Right atrium auricular region (tissue), 2 donors: ENCODE data around the gene RUBCNL. TPM values are rescaled to one million over a fixed set of nuclear protein-coding genes. Genes with fewer than 3 reads are reported as not detected.
A peak's percentile ranks its signal among the peaks of the same experiment; 100 is the strongest.

Source experiments
- DNase-seq: peaks from one replicate; pipeline ENCODE4 v3.0.0-alpha.2; 2019; ENCODE audit warnings: low spot score
- H3K27ac ChIP-seq, 2 donors: fragments of 200-600 bp; sonication (generic); 1 replicate in 1 of 2; 2 replicates in 1 of 2; pipeline ENCODE4 v1.5.1; 2016 to 2019
- H3K27me3 ChIP-seq, 2 donors: fragments of 200-600 bp; sonication (generic); one replicate each; pipeline versions ENCODE4 v1.5.1 to v1.6.0; 2017 to 2019
- H3K36me3 ChIP-seq: fragments of 200-600 bp; sonication (generic); one replicate; pipeline ENCODE4 v1.5.1; 2016
- H3K4me1 ChIP-seq, 2 donors: fragments of 200-600 bp; sonication (generic); one replicate each; pipeline versions ENCODE4 v1.5.1 to v1.6.0; 2017 to 2019
- H3K4me3 ChIP-seq, 2 donors: fragments of 200-600 bp; sonication (generic); 1 replicate in 1 of 2; 2 replicates in 1 of 2; pipeline ENCODE4 v1.5.1; 2017 to 2019; ENCODE audit warnings: mild to moderate bottlenecking in 1 of 2, moderate library complexity in 1 of 2
- H3K9me3 ChIP-seq, 2 donors: fragments of 200-600 bp; sonication (generic); one replicate each; pipeline ENCODE4 v1.5.1; 2019
- total RNA-seq, 2 donors: library from RNA; depleted of rRNA; stranded (reverse); fragments of >200 nt; gene quantifications; one replicate each; pipeline ENCODE4 v1.1.0, GENCODE V29; 2016
- TF ChIP-seq, protein P1 (sequence below), 2 donors: fragments of 200-600 bp; sonication (generic); IDR thresholded peaks; one replicate each; pipeline ENCODE4 v1.5.1; 2019; ENCODE audit warnings: antibody characterized with exemption in 2 of 2

RUBCNL gene
- total RNA-seq, 2 donors from 2014 or later = 0.59 to 1.5 TPM

DNA sequence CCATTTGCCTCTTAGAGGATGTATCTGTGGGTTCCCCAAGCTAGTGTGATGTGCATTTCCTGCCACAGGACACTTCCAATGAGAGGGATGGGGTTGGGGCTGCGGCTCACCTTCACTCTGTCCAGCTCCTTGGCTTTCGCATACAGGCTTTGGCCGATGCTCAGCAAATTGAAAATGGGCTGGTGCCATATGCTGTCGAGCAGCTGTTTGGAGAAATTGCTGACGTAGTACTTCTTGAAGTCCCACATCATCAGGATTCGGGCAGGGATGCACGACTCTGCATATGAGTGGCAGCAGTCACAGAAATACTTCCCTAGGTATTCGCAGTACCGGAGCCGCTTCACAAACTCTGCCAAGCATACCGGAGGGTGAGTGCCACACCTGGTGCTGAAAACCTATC, 37.0 kb downstream of the RUBCNL start:
- Histone ChIP-seq H3K27me3 (no peaks in the 10 kb centered on the region), H3K27ac (no peak overlapping the region), H3K9me3 (no peaks in the 10 kb centered on the region), H3K36me3 (no peaks in the 10 kb centered on the region), H3K4me1 (no peaks in the 10 kb centered on the region), H3K4me3 (no peak overlapping the region)
- peak; percentile 53 for DNase-seq
- TF ChIP-seq, protein P1, sequence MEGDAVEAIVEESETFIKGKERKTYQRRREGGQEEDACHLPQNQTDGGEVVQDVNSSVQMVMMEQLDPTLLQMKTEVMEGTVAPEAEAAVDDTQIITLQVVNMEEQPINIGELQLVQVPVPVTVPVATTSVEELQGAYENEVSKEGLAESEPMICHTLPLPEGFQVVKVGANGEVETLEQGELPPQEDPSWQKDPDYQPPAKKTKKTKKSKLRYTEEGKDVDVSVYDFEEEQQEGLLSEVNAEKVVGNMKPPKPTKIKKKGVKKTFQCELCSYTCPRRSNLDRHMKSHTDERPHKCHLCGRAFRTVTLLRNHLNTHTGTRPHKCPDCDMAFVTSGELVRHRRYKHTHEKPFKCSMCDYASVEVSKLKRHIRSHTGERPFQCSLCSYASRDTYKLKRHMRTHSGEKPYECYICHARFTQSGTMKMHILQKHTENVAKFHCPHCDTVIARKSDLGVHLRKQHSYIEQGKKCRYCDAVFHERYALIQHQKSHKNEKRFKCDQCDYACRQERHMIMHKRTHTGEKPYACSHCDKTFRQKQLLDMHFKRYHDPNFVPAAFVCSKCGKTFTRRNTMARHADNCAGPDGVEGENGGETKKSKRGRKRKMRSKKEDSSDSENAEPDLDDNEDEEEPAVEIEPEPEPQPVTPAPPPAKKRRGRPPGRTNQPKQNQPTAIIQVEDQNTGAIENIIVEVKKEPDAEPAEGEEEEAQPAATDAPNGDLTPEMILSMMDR (IDR thresholded peaks at IDR 0.05) = no peak

DNA sequence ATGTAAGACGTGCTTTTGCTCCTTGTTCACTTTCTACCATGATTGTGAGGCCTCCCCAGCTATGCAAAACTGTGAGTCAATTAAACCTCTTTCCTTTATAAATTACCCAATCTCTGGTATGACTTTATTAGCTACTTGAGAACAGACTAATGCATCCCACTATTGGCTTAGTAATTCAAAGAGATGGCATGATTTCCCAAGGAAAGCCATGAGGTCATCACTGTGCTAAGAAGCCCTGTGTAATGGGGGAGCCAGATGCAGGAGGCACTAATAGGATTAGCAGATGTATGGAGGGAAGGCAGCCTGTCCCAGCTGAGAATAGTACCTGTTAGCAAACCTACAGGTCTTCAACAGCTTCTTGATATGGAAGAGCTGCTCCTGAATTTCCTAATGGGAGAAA, 38.1 kb downstream of the RUBCNL start:
- DNase-seq = no peak
- H3K4me3 ChIP-seq = no peak overlapping the region
- H3K27me3 ChIP-seq = no peaks in the 10 kb centered on the region
- H3K4me1 ChIP-seq = no peaks in the 10 kb centered on the region
- no peaks in the 10 kb centered on the region for H3K9me3 ChIP-seq
- TF ChIP-seq, protein P1 (IDR thresholded peaks at IDR 0.05) = no peak
- no peaks in the 10 kb centered on the region for H3K36me3 ChIP-seq
- H3K27ac ChIP-seq = no peak overlapping the region

DNA sequence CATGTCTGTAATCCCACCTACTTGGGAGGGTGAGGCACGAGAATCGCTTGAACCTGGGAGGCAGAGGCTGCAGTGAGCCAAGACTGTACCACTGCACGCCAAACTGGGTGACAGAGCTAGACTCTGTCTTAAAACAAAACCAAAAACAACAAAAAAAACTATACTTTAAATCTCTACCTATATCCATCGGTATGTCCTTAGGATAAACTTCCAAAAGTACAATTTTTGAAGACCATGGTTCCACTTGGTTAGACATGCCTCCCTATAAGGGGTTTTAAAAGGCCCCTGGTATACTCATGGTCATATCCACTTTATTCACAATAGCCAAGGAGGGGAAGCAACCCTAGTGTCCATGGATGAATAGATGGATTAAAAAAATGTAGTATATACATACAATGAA, 39.8 kb downstream of the RUBCNL start:
- DNase-seq = no peak
- H3K27ac ChIP-seq = no peak overlapping the region
- TF ChIP-seq, protein P1 (IDR thresholded peaks at IDR 0.05) = no peak
- no peaks in the 10 kb centered on the region for H3K27me3 ChIP-seq
- no peaks in the 10 kb centered on the region for H3K9me3 ChIP-seq
- H3K4me3 ChIP-seq = no peak overlapping the region
- no peaks in the 10 kb centered on the region for H3K4me1 ChIP-seq
- H3K36me3 ChIP-seq = no peaks in the 10 kb centered on the region

DNA sequence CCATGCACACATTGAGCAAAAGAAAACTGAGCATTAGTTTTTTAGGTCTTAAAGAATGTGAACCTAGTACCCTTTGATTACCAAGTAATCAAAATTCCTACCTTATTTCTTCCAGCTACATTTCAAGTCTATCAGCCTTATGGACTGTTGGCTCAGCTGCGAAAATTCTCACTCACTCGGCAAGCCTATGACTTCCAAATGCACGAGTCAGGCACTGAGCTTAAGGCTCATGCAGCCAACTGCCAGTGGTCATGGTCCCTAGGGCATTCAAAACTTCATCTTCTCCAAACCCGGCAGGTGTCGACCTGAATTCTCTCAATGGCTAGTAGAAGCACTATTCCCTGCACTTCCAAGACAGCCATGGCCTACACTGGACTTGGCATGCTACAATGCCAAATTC, 41.2 kb downstream of the RUBCNL start:
- H3K9me3 ChIP-seq = no peaks in the 10 kb centered on the region
- no peaks in the 10 kb centered on the region for H3K36me3 ChIP-seq
- no peaks in the 10 kb centered on the region for H3K27me3 ChIP-seq
- TF ChIP-seq, protein P1 (IDR thresholded peaks at IDR 0.05) = no peak
- no peak overlapping the region for H3K27ac ChIP-seq
- DNase-seq = peak; percentile 48
- H3K4me3 ChIP-seq = no peak overlapping the region
- H3K4me1 ChIP-seq = no peaks in the 10 kb centered on the region

DNA sequence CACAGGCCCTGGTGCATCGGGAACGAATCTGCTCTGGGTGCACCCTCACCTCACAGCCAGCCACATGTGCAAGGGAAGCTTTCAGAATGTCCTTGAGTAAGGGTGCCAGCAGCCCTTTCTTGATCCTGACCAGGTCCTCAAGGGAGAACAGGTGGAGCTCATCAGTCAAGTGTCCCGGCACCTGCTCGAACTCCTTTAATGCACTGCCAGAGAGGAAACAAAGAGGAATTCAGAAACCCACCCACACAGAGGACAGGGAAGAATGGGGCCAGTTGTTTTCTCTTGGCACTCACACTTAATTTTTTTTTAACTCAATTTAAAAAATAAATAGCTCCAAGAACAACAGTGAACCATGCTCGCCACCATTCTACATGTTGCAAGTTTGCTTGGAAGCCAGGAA, 41.7 kb downstream of the RUBCNL start:
- no peaks in the 10 kb centered on the region for H3K27me3 ChIP-seq
- H3K4me3 ChIP-seq = no peak overlapping the region
- H3K27ac ChIP-seq = no peak overlapping the region
- TF ChIP-seq, protein P1 (IDR thresholded peaks at IDR 0.05) = no peak
- peak; percentile 34 for DNase-seq
- H3K36me3 ChIP-seq = no peaks in the 10 kb centered on the region
- no peaks in the 10 kb centered on the region for H3K4me1 ChIP-seq
- no peaks in the 10 kb centered on the region for H3K9me3 ChIP-seq

DNA sequence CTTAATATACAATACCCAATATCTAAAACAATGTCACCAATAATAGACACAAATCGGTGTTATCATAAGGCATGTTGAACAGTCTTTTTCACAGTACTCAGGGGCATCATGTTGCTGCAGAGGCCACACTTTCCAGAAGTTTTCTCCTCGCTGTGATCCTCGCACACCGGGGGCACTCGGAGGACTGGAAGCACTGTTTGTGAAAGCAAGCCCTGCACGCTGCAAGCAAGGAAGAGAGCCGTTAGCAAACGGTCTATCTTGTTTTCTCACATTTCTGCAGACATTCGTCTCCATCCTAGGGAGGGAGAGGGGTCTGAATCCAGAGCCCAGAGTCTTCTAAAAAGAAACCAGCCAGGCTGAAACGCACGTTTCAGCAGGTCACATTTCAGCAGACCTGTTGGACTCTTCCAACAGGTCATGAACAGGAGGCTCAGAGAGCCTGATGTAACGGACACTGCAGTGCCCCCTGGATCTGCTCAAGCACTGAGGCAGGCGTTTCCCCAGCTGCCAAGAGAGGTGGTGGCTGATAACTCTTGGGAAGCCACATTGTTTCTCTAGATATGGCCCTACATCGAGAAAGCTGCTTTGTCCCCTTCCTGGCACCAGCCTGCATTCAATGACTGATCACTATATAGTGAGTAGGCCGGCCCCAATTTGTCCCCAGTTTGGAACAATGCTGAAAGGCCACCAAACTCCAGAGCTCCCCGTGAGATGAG, 43.6 kb downstream of the RUBCNL start:
- DNase-seq = peak; percentile 34
- Histone ChIP-seq H3K27me3 (no peaks in the 10 kb centered on the region), H3K4me1 (no peaks in the 10 kb centered on the region), H3K36me3 (no peaks in the 10 kb centered on the region), H3K27ac (no peak overlapping the region), H3K4me3 (no peak overlapping the region), H3K9me3 (no peaks in the 10 kb centered on the region)
- TF ChIP-seq, protein P1 (IDR thresholded peaks at IDR 0.05) = no peak
